ENCODE results near the gene TSPO2. TPM values are rescaled to one million over a fixed set of nuclear protein-coding genes. Genes with fewer than 3 reads are reported as not detected.

The TSPO2 gene
- total RNA-seq, 1 experiment from 2014 or later = not detected

- TF ChIP-seq CTCF (IDR thresholded peaks at IDR 0.05 in 2 of 3, conservative IDR thresholded peaks at IDR 0.05 in 1 of 3; ENCODE audit: borderline replicate concordance in 1 of 3, insufficient read depth in 1 of 3, low read depth in 2 of 3, low read length in 2 of 3) = no peak
- no peak for TF ChIP-seq POLR2A (IDR thresholded peaks at IDR 0.05; ENCODE audit: borderline replicate concordance, extremely low read depth, insufficient read depth, insufficient read length)
These were observed 44.9 kb upstream of the TSPO2 start (continued) for GRCh38 chr6:40997234-40997957.

GRCh38 chr6:40998661-40999060, 43.6 kb upstream of the TSPO2 start:
- POLR2A ChIA-PET = interaction anchor here (0.8 to 1.1 kb wide), 2 partner anchors 30 to 74 kb away, joined by 3 read pairs; partner anchors contain the start of gene OARD1
- no TSS peak for BruUV-seq (replicated peaks)
- no peak for ATAC-seq

More at GRCh38 chr6:40998661-40999060, 43.6 kb upstream of the TSPO2 start:
- Histone ChIP-seq H3K9ac (ENCODE audit: low read length) (no peak overlapping the region), H3K27me3 (ENCODE audit: insufficient read depth, low read length) (no peaks in the 10 kb centered on the region), H3K79me2 (ENCODE audit: insufficient read depth, low read length) (no peaks in the 10 kb centered on the region), H3K4me2 (ENCODE audit: low read length) (no peak overlapping the region), H2AFZ (ENCODE audit: low read depth, low read length, poor library complexity, severe bottlenecking) (no peak overlapping the region), H3K36me3 (ENCODE audit: control insufficient read depth in 1 of 2, insufficient read depth in 2 of 2, low read length in 2 of 2) (no peaks in the 10 kb centered on the region), H4K20me1 (ENCODE audit: insufficient read depth) (no peaks in the 10 kb centered on the region), H3K4me1 (ENCODE audit: control insufficient read depth in 1 of 2, insufficient read depth in 2 of 2, low read length in 2 of 2) (peaks cover 30 to 47% of the 10 kb centered on the region in 2 experiments), H3K4me3 (replicated peaks in 1 of 2; ENCODE audit: low read depth in 1 of 2, low read length in 2 of 2) (no peak overlapping the region), H3K27ac (ENCODE audit: low read depth, low read length) (no peak overlapping the region), H3K9me2 (ENCODE audit: insufficient read depth) (no peaks in the 10 kb centered on the region), H3K9me3 (ENCODE audit: control insufficient read depth in 1 of 2, insufficient read depth in 1 of 2, low read depth in 1 of 2, low read length in 2 of 2) (no peaks in the 10 kb centered on the region)
- TF ChIP-seq EZH2phosphoT487 (IDR thresholded peaks at IDR 0.05; ENCODE audit: borderline replicate concordance) (no peak), ATF3 (IDR thresholded peaks at IDR 0.05) (no peak)
- CTCF ChIA-PET = interaction anchor here (1.0 to 2.1 kb wide), 4 partner anchors 8 to 670 kb away, joined by 3 to 12 read pairs (median 4); no protein-coding TSS in a partner anchor
- DNase-seq (ENCODE audit: low read depth, low spot score) = no peak
- intact Hi-C loops (cut with micrococcal nuclease) = no loop called here
- RAD21 ChIA-PET (ENCODE audit: low non-redundant PET in 1 of 2, low total read pairs in 2 of 2, uncharacterized antibody in 2 of 2, unreplicated experiment in 2 of 2) = no interaction called here
